Naive thymus-derived CD4-positive, alpha-beta T cell (primary cell): ENCODE measurements around the gene SCGB2A2. TPM values are rescaled to one million over a fixed set of nuclear protein-coding genes. Genes with fewer than 3 reads are reported as not detected.

Source experiments
- ATAC-seq: fragments of 150-1000 bp; cut with Tn5 transposase; 2 replicates; pipeline ENCODE4 v1.10.0; 2021; ENCODE audit warnings: mild to moderate bottlenecking, moderate library complexity
- CTCF ChIA-PET: fragments of 350-600 bp; sonication (Branson Sonifier 250); formaldehyde crosslinking; loops from one replicate; lab custom pipeline; 2021; ENCODE audit warnings: antibody characterized with exemption; lab: Charles Lee
- POLR2A ChIA-PET: fragments of 350-600 bp; sonication (Branson Sonifier 250); formaldehyde crosslinking; loops from one replicate; lab custom pipeline; 2021; ENCODE audit warnings: antibody characterized with exemption, inconsistent platforms; lab: Charles Lee
- DNase-seq, 9 donors: peaks; one replicate each; pipeline versions ENCODE4 v3.0.0 to v3.0.0-alpha.2; 2020 to 2022; ENCODE audit warnings: mixed read lengths in 1 of 9
- H3K27ac ChIP-seq: one replicate; pipeline ENCODE4 v1.7.0; 2013; ENCODE audit warnings: mild to moderate bottlenecking, low read depth, low read length, moderate library complexity
- H3K27me3 ChIP-seq, 2 donors: one replicate each; pipeline ENCODE4 v1.7.0; 2013; ENCODE audit warnings: low read length in 2 of 2, mild to moderate bottlenecking in 2 of 2, moderate library complexity in 2 of 2; ENCODE audit not compliant: control insufficient read depth in 2 of 2, insufficient read depth in 2 of 2
- H3K36me3 ChIP-seq, 3 experiments: 1 replicate in 2 of 3; 2 replicates in 1 of 3; pipeline ENCODE4 v1.7.0; 2013; ENCODE audit warnings: low read length in 3 of 3, mild to moderate bottlenecking in 3 of 3, moderate library complexity in 1 of 3; ENCODE audit not compliant: insufficient read depth in 3 of 3, control insufficient read depth in 2 of 3
- H3K4me1 ChIP-seq, 2 donors: one replicate each; pipeline ENCODE4 v1.7.0; 2013; ENCODE audit warnings: low read length in 2 of 2, mild to moderate bottlenecking in 2 of 2, moderate library complexity in 1 of 2; ENCODE audit not compliant: control insufficient read depth in 2 of 2, insufficient read depth in 2 of 2
- H3K4me3 ChIP-seq: 2 replicates; pipeline ENCODE4 v1.7.0; 2013; ENCODE audit warnings: mild to moderate bottlenecking, low read length
- H3K9me3 ChIP-seq, 3 experiments: 1 replicate in 2 of 3; 2 replicates in 1 of 3; pipeline ENCODE4 v1.7.0; 2013; ENCODE audit warnings: low read length in 3 of 3; ENCODE audit not compliant: control insufficient read depth in 2 of 3
- H3K27ac Mint-ChIP-seq, 9 donors: one replicate each; pipeline ENCODE4 v1.8.0; 2020 to 2022; ENCODE audit warnings: mixed read lengths in 9 of 9, mild to moderate bottlenecking in 8 of 9, moderate library complexity in 5 of 9, inconsistent platforms in 2 of 9
- H3K27me3 Mint-ChIP-seq, 5 donors: one replicate each; pipeline ENCODE4 v1.8.0; 2021 to 2022; ENCODE audit warnings: mixed read lengths in 5 of 5, mild to moderate bottlenecking in 1 of 5
- H3K36me3 Mint-ChIP-seq, 5 donors: one replicate each; pipeline ENCODE4 v1.8.0; 2020 to 2022; ENCODE audit warnings: mixed read lengths in 5 of 5, mild to moderate bottlenecking in 3 of 5, inconsistent platforms in 1 of 5
- H3K4me1 Mint-ChIP-seq, 7 donors: one replicate each; pipeline ENCODE4 v1.8.0; 2020 to 2022; ENCODE audit warnings: mixed read lengths in 7 of 7, mild to moderate bottlenecking in 3 of 7, inconsistent platforms in 1 of 7
- H3K4me3 Mint-ChIP-seq, 10 donors: one replicate each; pipeline ENCODE4 v1.8.0; 2020 to 2022; ENCODE audit warnings: mild to moderate bottlenecking in 10 of 10, mixed read lengths in 10 of 10, moderate library complexity in 6 of 10, inconsistent platforms in 2 of 10
- H3K9me3 Mint-ChIP-seq, 11 donors: one replicate each; pipeline ENCODE4 v1.8.0; 2020 to 2022; ENCODE audit warnings: mixed read lengths in 11 of 11, mild to moderate bottlenecking in 4 of 11, inconsistent platforms in 1 of 11, moderate library complexity in 1 of 11
- intact Hi-C, 2 donors: fragments of 100-400 bp; cut with micrococcal nuclease; formaldehyde crosslinking; loops; one replicate each; pipeline ENCODE4 v1.15.1; 2023
- polyA plus RNA-seq, 2 donors: library from polyadenylated mRNA; unstranded; fragments of 300-500 nt; fragmentation: Illumina TruSeq; gene quantifications; one replicate each; pipeline ENCODE4 v1.2.3, GENCODE V29; 2021
- total RNA-seq, 6 experiments: library from RNA in 5 of 6; stranded (reverse) in 5 of 6; gene quantifications; 1 replicate in 5 of 6; 2 replicates in 1 of 6; pipeline ENCODE4 v1.2.3 and lab custom pipeline; 2021 to 2026

The SCGB2A2 gene
- total and polyA plus RNA-seq, 7 experiments from 2014 or later: not detected

DNA sequence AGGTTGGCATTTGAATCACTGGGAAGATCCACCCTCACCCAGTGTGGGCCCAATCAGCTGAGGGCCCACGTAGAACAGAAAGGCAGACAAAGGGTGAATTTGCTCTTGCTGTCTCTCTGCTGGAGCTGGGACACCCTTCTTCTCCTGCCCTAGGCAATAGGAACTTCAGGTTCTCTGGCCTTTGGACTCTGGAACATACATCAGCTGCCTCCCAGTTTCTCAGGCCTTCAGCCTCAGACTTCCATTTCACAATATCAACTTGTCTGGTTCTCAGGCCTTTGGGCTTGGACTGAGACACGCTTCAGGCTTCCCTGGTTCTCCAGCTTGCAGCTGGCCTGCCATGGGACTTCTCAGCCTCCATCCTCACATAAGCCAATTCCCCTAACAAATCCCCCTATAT, 52.6 kb downstream of the SCGB2A2 start:
- CTCF ChIA-PET: interaction anchor here (1.2 to 1.4 kb wide), 2 partner anchors 12 to 13 kb away, joined by 3 read pairs; no protein-coding TSS in a partner anchor
- H3K4me1 ChIP-seq: no peaks in the 10 kb centered on the region
- no peak overlapping the region for H3K27ac ChIP-seq
- no peak overlapping the region for H3K4me3 ChIP-seq
- H3K27me3 ChIP-seq: no peaks in the 10 kb centered on the region
- DNase-seq (no peak), ATAC-seq (no peak)
- Mint-ChIP-seq H3K4me1 (peaks cover 0 to 1% (median 0%) of the 10 kb centered on the region in 7 donors), H3K27ac (no peak overlapping the region), H3K36me3 (no peaks in the 10 kb centered on the region), H3K9me3 (no peaks in the 10 kb centered on the region), H3K4me3 (no peak overlapping the region), H3K27me3 (peaks cover 5 to 14% (median 5%) of the 10 kb centered on the region in 5 donors)
- intact Hi-C loops: no loop called here
- H3K36me3 ChIP-seq: no peaks in the 10 kb centered on the region
- H3K9me3 ChIP-seq: no peaks in the 10 kb centered on the region
- POLR2A ChIA-PET: no interaction called here

Other genes starting within 250 kb of the SCGB2A2 start
- gene INCENP, start 146.1 kb upstream of the SCGB2A2 start, total RNA-seq: 100 to 1,000 TPM in 1 of 5 experiments, 10 to 100 TPM in 4; 18.6 to 124 (median 25.6) TPM
- gene INCENP, start 146.1 kb upstream of the SCGB2A2 start, polyA plus RNA-seq: 1 to 10 TPM; 2.8 to 4.0 TPM
- gene SCGB1D1, start 79.9 kb upstream of the SCGB2A2 start, total RNA-seq: not detected
- not detected for gene SCGB1D1, start 79.9 kb upstream of the SCGB2A2 start, polyA plus RNA-seq
- not detected for gene SCGB2A1, start 61.5 kb upstream of the SCGB2A2 start, total RNA-seq
- gene SCGB2A1, start 61.5 kb upstream of the SCGB2A2 start, polyA plus RNA-seq: not detected
- not detected for gene SCGB1D2, start 27.9 kb upstream of the SCGB2A2 start, total RNA-seq
- gene SCGB1D2, start 27.9 kb upstream of the SCGB2A2 start, polyA plus RNA-seq: not detected
- not detected for gene SCGB1D4, start 28.9 kb downstream of the SCGB2A2 start, total RNA-seq
- gene SCGB1D4, start 28.9 kb downstream of the SCGB2A2 start, polyA plus RNA-seq: not detected
- 10 to 100 TPM in 1 of 5 experiments, 1 to 10 TPM in 4; 2.1 to 10.6 (median 4.3) TPM for gene ASRGL1, start 67.3 kb downstream of the SCGB2A2 start, total RNA-seq
- gene ASRGL1, start 67.3 kb downstream of the SCGB2A2 start, polyA plus RNA-seq: 1 to 10 TPM; 3.1 to 4.2 TPM
- gene SCGB1A1, start 148.9 kb downstream of the SCGB2A2 start, total RNA-seq: not detected
- not detected for gene SCGB1A1, start 148.9 kb downstream of the SCGB2A2 start, polyA plus RNA-seq